ENCODE measurements around the gene MAPKAP1.

MAPKAP1 gene

GRCh38 chr9:125754096-125754495, 47.1 kb upstream of the MAPKAP1 start:
- Histone ChIP-seq H3F3A (ENCODE audit: insufficient read depth) (no peaks in the 10 kb centered on the region; the same call in 1 of the 2 replicates), H3K4me2 (ENCODE audit: low read depth, low read length, poor library complexity, severe bottlenecking) (no peak overlapping the region), H3K27ac (ENCODE audit: low read depth, low read length) (no peak overlapping the region), H3K27me3 (ENCODE audit: low read length) (no peaks in the 10 kb centered on the region), H3K79me2 (ENCODE audit: insufficient read depth, low read length) (no peaks in the 10 kb centered on the region), H3K4me3 (ENCODE audit: insufficient read depth, low read length, poor library complexity, severe bottlenecking) (no peak overlapping the region), H3K9me2 (replicated peaks; ENCODE audit: insufficient read depth, low read length) (no peaks in the 10 kb centered on the region), H3K9me3 (ENCODE audit: insufficient read depth, low read length) (no peaks in the 10 kb centered on the region), H2AFZ (ENCODE audit: low read depth, low read length, severe bottlenecking) (no peak overlapping the region), H4K20me1 (ENCODE audit: low read depth, low read length) (no peaks in the 10 kb centered on the region), H3K36me3 (ENCODE audit: low read length) (peaks cover 3% of the 10 kb centered on the region), H3K9ac (ENCODE audit: low read length) (no peak overlapping the region)
- TF ChIP-seq EZH2phosphoT487 (conservative IDR thresholded peaks at IDR 0.05; ENCODE audit: low read length) = no peak
- no peak for TF ChIP-seq CTCF (IDR thresholded peaks at IDR 0.05; ENCODE audit: insufficient read depth, low read length, poor library complexity, severe bottlenecking)

GRCh38 chr9:125752070-125752628, 45.1 kb upstream of the MAPKAP1 start:
- no peak overlapping the region for H3K4me3 ChIP-seq (ENCODE audit: insufficient read depth, low read length, poor library complexity, severe bottlenecking)
- no peaks in the 10 kb centered on the region for H3K9me2 ChIP-seq (replicated peaks; ENCODE audit: insufficient read depth, low read length)
- H2AFZ ChIP-seq (ENCODE audit: low read depth, low read length, severe bottlenecking) = no peak overlapping the region
- no peaks in the 10 kb centered on the region for H3K9me3 ChIP-seq (ENCODE audit: insufficient read depth, low read length)
- H3K79me2 ChIP-seq (ENCODE audit: insufficient read depth, low read length) = no peaks in the 10 kb centered on the region
- no peak overlapping the region for H3K4me2 ChIP-seq (ENCODE audit: low read depth, low read length, poor library complexity, severe bottlenecking)
- no peak for TF ChIP-seq EZH2phosphoT487 (conservative IDR thresholded peaks at IDR 0.05; ENCODE audit: low read length)
- no peak for TF ChIP-seq CTCF (IDR thresholded peaks at IDR 0.05; ENCODE audit: insufficient read depth, low read length, poor library complexity, severe bottlenecking)
- H3K36me3 ChIP-seq (ENCODE audit: low read length) = peaks cover 3% of the 10 kb centered on the region
- no peak overlapping the region for H3K27ac ChIP-seq (ENCODE audit: low read depth, low read length)
- H4K20me1 ChIP-seq (ENCODE audit: low read depth, low read length) = no peaks in the 10 kb centered on the region
- H3F3A ChIP-seq (ENCODE audit: insufficient read depth) = no peaks in the 10 kb centered on the region; the same call in 1 of the 2 replicates
- H3K9ac ChIP-seq (ENCODE audit: low read length) = no peak overlapping the region
- H3K27me3 ChIP-seq (ENCODE audit: low read length) = no peaks in the 10 kb centered on the region

GRCh38 chr9:125750627-125751011, 43.6 kb upstream of the MAPKAP1 start:
- Histone ChIP-seq H3K27ac (ENCODE audit: low read depth, low read length) (no peak overlapping the region), H3K4me3 (ENCODE audit: insufficient read depth, low read length, poor library complexity, severe bottlenecking) (no peak overlapping the region), H3K9me2 (replicated peaks; ENCODE audit: insufficient read depth, low read length) (no peaks in the 10 kb centered on the region), H3K9ac (ENCODE audit: low read length) (no peak overlapping the region), H4K20me1 (ENCODE audit: low read depth, low read length) (no peaks in the 10 kb centered on the region), H2AFZ (ENCODE audit: low read depth, low read length, severe bottlenecking) (no peak overlapping the region), H3K27me3 (ENCODE audit: low read length) (no peaks in the 10 kb centered on the region), H3F3A (ENCODE audit: insufficient read depth) (no peaks in the 10 kb centered on the region; the same call in 1 of the 2 replicates), H3K79me2 (ENCODE audit: insufficient read depth, low read length) (no peaks in the 10 kb centered on the region), H3K36me3 (ENCODE audit: low read length) (peaks cover 3% of the 10 kb centered on the region), H3K9me3 (ENCODE audit: insufficient read depth, low read length) (no peaks in the 10 kb centered on the region), H3K4me2 (ENCODE audit: low read depth, low read length, poor library complexity, severe bottlenecking) (no peak overlapping the region)
- TF ChIP-seq CTCF (IDR thresholded peaks at IDR 0.05; ENCODE audit: insufficient read depth, low read length, poor library complexity, severe bottlenecking) = no peak
